ENCODE measurements around the gene KRT36. TPM values are rescaled to one million over a fixed set of nuclear protein-coding genes. Genes with fewer than 3 reads are reported as not detected.

Gene KRT36
- total and polyA plus RNA-seq, 2 experiments from 2014 or later: not detected

GRCh38 chr17:41457676-41458075 is 32.0 kb downstream of the KRT36 start:
- no peak overlapping the region for H2AFZ ChIP-seq
- TF ChIP-seq EZH2phosphoT487 (IDR thresholded peaks at IDR 0.05; ENCODE audit: unreplicated experiment): no peak
- TF ChIP-seq POLR2AphosphoS5 (IDR thresholded peaks at IDR 0.05; ENCODE audit: low read depth): no peak
- TF ChIP-seq CTCF (conservative IDR thresholded peaks at IDR 0.05; ENCODE audit: low read depth in 2 of 2): no peak
- no peak for TF ChIP-seq JUNB (IDR thresholded peaks at IDR 0.05; ENCODE audit: unreplicated experiment)
- no peak overlapping the region for H3K4me3 Mint-ChIP-seq
- H3K4me3 ChIP-seq: no peak overlapping the region
- peaks cover 1% of the 10 kb centered on the region for H3K27me3 Mint-ChIP-seq (ENCODE audit: insufficient read depth, low read depth, poor library complexity)
- no peaks in the 10 kb centered on the region for H3K9me2 ChIP-seq (ENCODE audit: insufficient read depth)
- ATAC-seq (no peak), DNase-seq (ENCODE audit: low spot score) (no peak)
- no peak overlapping the region for H3K4me2 ChIP-seq
- no peaks in the 10 kb centered on the region for H3K4me1 ChIP-seq (ENCODE audit: insufficient read depth)
- no peak overlapping the region for H3K27ac ChIP-seq (ENCODE audit: low read depth)
- H3K36me3 Mint-ChIP-seq (ENCODE audit: low read depth): no peaks in the 10 kb centered on the region
- H3K79me2 ChIP-seq (replicated peaks; ENCODE audit: insufficient read depth): no peaks in the 10 kb centered on the region
- no peak overlapping the region for H3K27ac Mint-ChIP-seq
- no peaks in the 10 kb centered on the region for H3K27me3 ChIP-seq (ENCODE audit: insufficient read depth)
- H4K20me1 ChIP-seq (replicated peaks; ENCODE audit: insufficient read depth): no peaks in the 10 kb centered on the region
- H3F3A ChIP-seq (replicated peaks; ENCODE audit: low read depth): no peaks in the 10 kb centered on the region
- no peaks in the 10 kb centered on the region; the same call in 2 of the 3 replicates for H3K9me3 Mint-ChIP-seq
- no peaks in the 10 kb centered on the region for H3K4me1 Mint-ChIP-seq
- no peaks in the 10 kb centered on the region for H3K36me3 ChIP-seq (ENCODE audit: insufficient read depth)

GRCh38 chr17:41456204-41456603 is 33.5 kb downstream of the KRT36 start:
- Mint-ChIP-seq H3K9me3 (peaks cover 11% of the 10 kb centered on the region; the same call in 2 of the 3 replicates), H3K36me3 (ENCODE audit: low read depth) (no peaks in the 10 kb centered on the region; the same call in 2 of the 3 replicates), H3K4me1 (no peaks in the 10 kb centered on the region), H3K27me3 (ENCODE audit: insufficient read depth, low read depth, poor library complexity) (peaks cover 2% of the 10 kb centered on the region), H3K27ac (no peak overlapping the region), H3K4me3 (no peak overlapping the region)
- H3K9me2 ChIP-seq (ENCODE audit: insufficient read depth): no peaks in the 10 kb centered on the region
- H4K20me1 ChIP-seq (replicated peaks; ENCODE audit: insufficient read depth): no peaks in the 10 kb centered on the region
- no peak overlapping the region for H2AFZ ChIP-seq
- no peaks in the 10 kb centered on the region for H3F3A ChIP-seq (replicated peaks; ENCODE audit: low read depth)
- no peak overlapping the region for H3K27ac ChIP-seq (ENCODE audit: low read depth)
- H3K79me2 ChIP-seq (replicated peaks; ENCODE audit: insufficient read depth): no peaks in the 10 kb centered on the region
- peak; percentile 22 for DNase-seq (ENCODE audit: low spot score)
- TF ChIP-seq CTCF (conservative IDR thresholded peaks at IDR 0.05; ENCODE audit: low read depth in 2 of 2): peak; percentile 35 to 69
- no peak for TF ChIP-seq POLR2AphosphoS5 (IDR thresholded peaks at IDR 0.05; ENCODE audit: low read depth)
- no peak for TF ChIP-seq NANOG (IDR thresholded peaks at IDR 0.05; ENCODE audit: borderline replicate concordance)
- no peak for TF ChIP-seq REST (IDR thresholded peaks at IDR 0.05; ENCODE audit: unreplicated experiment)
- no peak for TF ChIP-seq ETS1 (IDR thresholded peaks at IDR 0.05)
- H3K4me1 ChIP-seq (ENCODE audit: insufficient read depth): no peaks in the 10 kb centered on the region
- H3K4me3 ChIP-seq: no peak overlapping the region
- no peaks in the 10 kb centered on the region for H3K27me3 ChIP-seq (ENCODE audit: insufficient read depth)
- ATAC-seq: peak; percentile 77
- H3K36me3 ChIP-seq (ENCODE audit: insufficient read depth): no peaks in the 10 kb centered on the region; the same call in 1 of the 2 replicates
- H3K4me2 ChIP-seq: no peak overlapping the region
